SK-N-SH (cell line): ENCODE measurements around the gene NTM.

Experiments
- EP300 ChIP-seq, 2 experiments: IDR thresholded peaks; 2 replicates each; pipeline versions ENCODE4 v1.4.0 to v1.6.1; 2012; ENCODE audit warnings: borderline replicate concordance in 1 of 2, low read depth in 1 of 2, low read length in 1 of 2
- EZH2phosphoT487 ChIP-seq: fragments of 200-600 bp; sonication (generic); IDR thresholded peaks from 2 replicates; pipeline ENCODE4 v1.6.1; 2017; ENCODE audit warnings: low read depth, mixed run types, mild to moderate bottlenecking, antibody characterized with exemption, moderate library complexity, borderline replicate concordance
- POLR2AphosphoS5 ChIP-seq: IDR thresholded peaks from 2 replicates; pipeline ENCODE4 v1.6.1; 2012; ENCODE audit warnings: low read depth, low read length
- SMC3 ChIP-seq: IDR thresholded peaks from 2 replicates; pipeline ENCODE4 v1.6.1; 2012; ENCODE audit warnings: low read depth, low read length, improper control_type of control experiment
- TAF1 ChIP-seq: IDR thresholded peaks from 2 replicates; pipeline ENCODE4 v1.6.1; 2012; ENCODE audit warnings: low read depth, mild to moderate bottlenecking, low read length, moderate library complexity, borderline replicate concordance
- YY1 ChIP-seq: IDR thresholded peaks from 2 replicates; pipeline ENCODE4 v1.4.0; 2012; ENCODE audit warnings: low read depth, mild to moderate bottlenecking
- TF ChIP-seq, protein P1 (sequence below): fragments of 200-600 bp; sonication (generic); IDR thresholded peaks from 2 replicates; pipeline ENCODE4 v1.6.1; 2017; ENCODE audit warnings: antibody characterized with exemption, mild to moderate bottlenecking, moderate library complexity
- TF ChIP-seq, protein P2 (sequence below): fragments of 150-350 bp; IDR thresholded peaks from 2 replicates; pipeline ENCODE4 v1.6.1; 2017; ENCODE audit warnings: antibody characterized with exemption, low read length, low read depth, borderline replicate concordance

DNA sequence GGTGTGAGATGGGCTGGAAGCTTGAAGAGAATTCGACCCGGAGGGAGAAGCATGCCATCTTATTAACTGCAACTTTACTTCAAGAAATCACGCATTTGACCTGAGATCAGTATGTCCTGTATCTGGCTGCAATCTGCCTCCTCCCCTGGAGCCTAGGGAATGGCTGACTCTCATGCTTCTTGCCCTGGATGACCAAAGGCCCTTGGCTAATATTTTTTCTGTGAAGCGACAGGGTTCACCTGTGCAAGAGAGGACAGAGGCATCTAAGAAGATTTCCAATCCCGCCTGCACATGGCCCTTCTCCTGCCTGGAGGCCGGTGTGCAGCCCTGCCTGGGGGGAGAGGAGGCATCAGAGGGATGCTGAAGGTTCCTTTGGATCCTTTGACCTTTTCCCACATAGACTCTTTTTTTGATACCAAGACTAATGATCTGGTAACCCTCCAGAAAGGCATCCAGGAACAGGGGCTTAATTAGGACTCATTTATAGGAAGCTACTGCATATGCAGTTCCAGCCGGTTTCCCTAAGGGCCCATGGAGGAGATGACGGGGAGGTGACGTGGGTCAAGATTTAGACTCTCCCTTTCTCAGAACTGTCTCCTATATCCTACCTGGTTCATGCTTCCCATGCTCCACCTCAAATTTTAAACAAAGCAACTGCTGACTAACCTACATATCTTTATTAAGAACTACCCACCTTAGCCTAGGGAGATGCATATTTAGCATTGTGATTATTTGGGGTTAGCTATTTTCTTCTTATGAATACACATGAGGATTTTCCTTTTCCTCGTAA is 50.8 kb downstream of the NTM start:
- TF ChIP-seq, protein P1, sequence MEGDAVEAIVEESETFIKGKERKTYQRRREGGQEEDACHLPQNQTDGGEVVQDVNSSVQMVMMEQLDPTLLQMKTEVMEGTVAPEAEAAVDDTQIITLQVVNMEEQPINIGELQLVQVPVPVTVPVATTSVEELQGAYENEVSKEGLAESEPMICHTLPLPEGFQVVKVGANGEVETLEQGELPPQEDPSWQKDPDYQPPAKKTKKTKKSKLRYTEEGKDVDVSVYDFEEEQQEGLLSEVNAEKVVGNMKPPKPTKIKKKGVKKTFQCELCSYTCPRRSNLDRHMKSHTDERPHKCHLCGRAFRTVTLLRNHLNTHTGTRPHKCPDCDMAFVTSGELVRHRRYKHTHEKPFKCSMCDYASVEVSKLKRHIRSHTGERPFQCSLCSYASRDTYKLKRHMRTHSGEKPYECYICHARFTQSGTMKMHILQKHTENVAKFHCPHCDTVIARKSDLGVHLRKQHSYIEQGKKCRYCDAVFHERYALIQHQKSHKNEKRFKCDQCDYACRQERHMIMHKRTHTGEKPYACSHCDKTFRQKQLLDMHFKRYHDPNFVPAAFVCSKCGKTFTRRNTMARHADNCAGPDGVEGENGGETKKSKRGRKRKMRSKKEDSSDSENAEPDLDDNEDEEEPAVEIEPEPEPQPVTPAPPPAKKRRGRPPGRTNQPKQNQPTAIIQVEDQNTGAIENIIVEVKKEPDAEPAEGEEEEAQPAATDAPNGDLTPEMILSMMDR = no peak
- TF ChIP-seq SMC3 (no peak), TAF1 (no peak), EZH2phosphoT487 (no peak), POLR2AphosphoS5 (no peak), EP300 (IDR thresholded peaks at IDR 0.05; ENCODE audit: borderline replicate concordance in 1 of 2, low read depth in 1 of 2, low read length in 1 of 2) (no peak), YY1 (no peak)
- TF ChIP-seq, protein P2, sequence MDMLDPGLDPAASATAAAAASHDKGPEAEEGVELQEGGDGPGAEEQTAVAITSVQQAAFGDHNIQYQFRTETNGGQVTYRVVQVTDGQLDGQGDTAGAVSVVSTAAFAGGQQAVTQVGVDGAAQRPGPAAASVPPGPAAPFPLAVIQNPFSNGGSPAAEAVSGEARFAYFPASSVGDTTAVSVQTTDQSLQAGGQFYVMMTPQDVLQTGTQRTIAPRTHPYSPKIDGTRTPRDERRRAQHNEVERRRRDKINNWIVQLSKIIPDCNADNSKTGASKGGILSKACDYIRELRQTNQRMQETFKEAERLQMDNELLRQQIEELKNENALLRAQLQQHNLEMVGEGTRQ = no peak
